Islet precursor cell (in vitro differentiated cells): ENCODE results near the gene ACKR4.
"Not testable (repeated sequence)": the region's sequence is repeated elsewhere in the genome, so short reads cannot be mapped to it uniquely, and the experiment has no call there.

Source experiments
- DNase-seq: peaks from one replicate; pipeline ENCODE4 v3.0.0-alpha.2; 2018

ACKR4 gene

GRCh38 chr3:132595014-132595413 is 2.1 kb upstream of the ACKR4 start:
- peak; percentile 79 for DNase-seq

- DNase-seq, result no peak
Measured at GRCh38 chr3:132596326-132596725, 744 bp upstream of the ACKR4 start.

GRCh38 chr3:132597660-132598059 is 590 bp downstream of the ACKR4 start:
- DNase-seq, result no peak

GRCh38 chr3:132598181-132598580 is 1.1 kb downstream of the ACKR4 start:
- no peak for DNase-seq

- DNase-seq, result not testable (repeated sequence)
Measured at GRCh38 chr3:132600614-132601013, 3.5 kb downstream of the ACKR4 start.

- DNase-seq, result no peak
Measured at GRCh38 chr3:132605374-132605792, 8.3 kb downstream of the ACKR4 start.

- no peak for DNase-seq
Measured at GRCh38 chr3:132606085-132606484, 9.0 kb downstream of the ACKR4 start.

GRCh38 chr3:132606620-132607019 is 9.6 kb downstream of the ACKR4 start:
- DNase-seq, result peak; percentile 72

GRCh38 chr3:132615301-132615700 is 18.2 kb downstream of the ACKR4 start:
- not testable (repeated sequence) for DNase-seq

- no peak for DNase-seq
Measured at GRCh38 chr3:132615881-132616280, 18.8 kb downstream of the ACKR4 start.

- no peak for DNase-seq
Measured at GRCh38 chr3:132616780-132617179, 19.7 kb downstream of the ACKR4 start.

- no peak for DNase-seq
Measured at GRCh38 chr3:132622148-132622547, 25.1 kb downstream of the ACKR4 start.

GRCh38 chr3:132622761-132623160 is 25.7 kb downstream of the ACKR4 start:
- DNase-seq, result no peak

GRCh38 chr3:132623646-132624045 is 26.6 kb downstream of the ACKR4 start:
- DNase-seq, result no peak

GRCh38 chr3:132624790-132625189 is 27.7 kb downstream of the ACKR4 start:
- peak; percentile 55 for DNase-seq

GRCh38 chr3:132625613-132626012 is 28.5 kb downstream of the ACKR4 start:
- DNase-seq, result no peak

GRCh38 chr3:132626955-132627354 is 29.9 kb downstream of the ACKR4 start:
- DNase-seq, result peak; percentile 71

GRCh38 chr3:132628157-132628556 is 31.1 kb downstream of the ACKR4 start:
- no peak for DNase-seq

- DNase-seq, result no peak
Measured at GRCh38 chr3:132629928-132630327, 32.9 kb downstream of the ACKR4 start.

GRCh38 chr3:132630612-132631011 is 33.5 kb downstream of the ACKR4 start:
- DNase-seq, result no peak

GRCh38 chr3:132635052-132635451 is 38.0 kb downstream of the ACKR4 start:
- no peak for DNase-seq

GRCh38 chr3:132637590-132637989 is 40.5 kb downstream of the ACKR4 start:
- DNase-seq, result no peak

- no peak for DNase-seq
Measured at GRCh38 chr3:132638706-132639105, 41.6 kb downstream of the ACKR4 start.

- not testable (repeated sequence) for DNase-seq
Measured at GRCh38 chr3:132641427-132641826, 44.4 kb downstream of the ACKR4 start.

- no peak for DNase-seq
Measured at GRCh38 chr3:132641837-132642538, 44.9 kb downstream of the ACKR4 start.
